ENCODE measurements around the gene AMMECR1. TPM values are rescaled to one million over a fixed set of nuclear protein-coding genes. Genes with fewer than 3 reads are reported as not detected.
A peak's percentile ranks its signal among the peaks of the same experiment; 100 is the strongest.

AMMECR1 gene
- total RNA-seq, 1 donor from 2014 or later: 10.1 TPM

- Mint-ChIP-seq H3K9me3 (ENCODE audit: unreplicated experiment) (no peaks in the 10 kb centered on the region), H3K27me3 (ENCODE audit: unreplicated experiment) (no peaks in the 10 kb centered on the region), H3K4me1 (ENCODE audit: unreplicated experiment) (peaks cover 16% of the 10 kb centered on the region), H3K27ac (ENCODE audit: unreplicated experiment) (peak overlapping the region; percentile 4), H3K4me3 (ENCODE audit: unreplicated experiment) (no peak overlapping the region), H3K36me3 (ENCODE audit: unreplicated experiment) (peaks cover 2% of the 10 kb centered on the region)
- DNase-seq (ENCODE audit: extremely low spot score, unreplicated experiment): no peak
- TF ChIP-seq CTCF (IDR thresholded peaks at IDR 0.05): no peak
Observed at GRCh38 chrX:110216027-110216426, 101.9 kb downstream of the AMMECR1 start.

GRCh38 chrX:110215411-110215810, 102.5 kb downstream of the AMMECR1 start:
- no peaks in the 10 kb centered on the region for H3K27me3 Mint-ChIP-seq (ENCODE audit: unreplicated experiment)
- H3K9me3 Mint-ChIP-seq (ENCODE audit: unreplicated experiment): no peaks in the 10 kb centered on the region
- H3K27ac Mint-ChIP-seq (ENCODE audit: unreplicated experiment): no peak overlapping the region
- H3K4me1 Mint-ChIP-seq (ENCODE audit: unreplicated experiment): peaks cover 22% of the 10 kb centered on the region
- H3K4me3 Mint-ChIP-seq (ENCODE audit: unreplicated experiment): no peak overlapping the region
- no peak for DNase-seq (ENCODE audit: extremely low spot score, unreplicated experiment)
- no peak for TF ChIP-seq CTCF (IDR thresholded peaks at IDR 0.05)
- H3K36me3 Mint-ChIP-seq (ENCODE audit: unreplicated experiment): peaks cover 2% of the 10 kb centered on the region

- no peaks in the 10 kb centered on the region for H3K9me3 Mint-ChIP-seq (ENCODE audit: unreplicated experiment)
- peaks cover 2% of the 10 kb centered on the region for H3K36me3 Mint-ChIP-seq (ENCODE audit: unreplicated experiment)
- no peak for DNase-seq (ENCODE audit: extremely low spot score, unreplicated experiment)
- H3K4me1 Mint-ChIP-seq (ENCODE audit: unreplicated experiment): peaks cover 30% of the 10 kb centered on the region
- H3K27ac Mint-ChIP-seq (ENCODE audit: unreplicated experiment): no peak overlapping the region
- no peaks in the 10 kb centered on the region for H3K27me3 Mint-ChIP-seq (ENCODE audit: unreplicated experiment)
- no peak overlapping the region for H3K4me3 Mint-ChIP-seq (ENCODE audit: unreplicated experiment)
- TF ChIP-seq CTCF (IDR thresholded peaks at IDR 0.05): no peak
Observed at GRCh38 chrX:110214684-110215083, 103.2 kb downstream of the AMMECR1 start.

GRCh38 chrX:110213183-110213582, 104.7 kb downstream of the AMMECR1 start:
- TF ChIP-seq CTCF (IDR thresholded peaks at IDR 0.05): no peak
- Mint-ChIP-seq H3K9me3 (ENCODE audit: unreplicated experiment) (no peaks in the 10 kb centered on the region), H3K4me3 (ENCODE audit: unreplicated experiment) (no peak overlapping the region), H3K27me3 (ENCODE audit: unreplicated experiment) (no peaks in the 10 kb centered on the region), H3K36me3 (ENCODE audit: unreplicated experiment) (peaks cover 3% of the 10 kb centered on the region), H3K4me1 (ENCODE audit: unreplicated experiment) (peaks cover 35% of the 10 kb centered on the region), H3K27ac (ENCODE audit: unreplicated experiment) (no peak overlapping the region)
- no peak for DNase-seq (ENCODE audit: extremely low spot score, unreplicated experiment)

GRCh38 chrX:110212299-110212698, 105.6 kb downstream of the AMMECR1 start:
- TF ChIP-seq CTCF (IDR thresholded peaks at IDR 0.05): peak; percentile 38
- H3K27me3 Mint-ChIP-seq (ENCODE audit: unreplicated experiment): no peaks in the 10 kb centered on the region
- H3K4me3 Mint-ChIP-seq (ENCODE audit: unreplicated experiment): no peak overlapping the region
- H3K27ac Mint-ChIP-seq (ENCODE audit: unreplicated experiment): no peak overlapping the region
- H3K9me3 Mint-ChIP-seq (ENCODE audit: unreplicated experiment): no peaks in the 10 kb centered on the region
- no peak for DNase-seq (ENCODE audit: extremely low spot score, unreplicated experiment)
- peaks cover 30% of the 10 kb centered on the region for H3K4me1 Mint-ChIP-seq (ENCODE audit: unreplicated experiment)
- peaks cover 6% of the 10 kb centered on the region for H3K36me3 Mint-ChIP-seq (ENCODE audit: unreplicated experiment)
